ENCODE measurements around the gene COMMD6. TPM values are rescaled to one million over a fixed set of nuclear protein-coding genes. Genes with fewer than 3 reads are reported as not detected.

Gene COMMD6
- total and polyA plus RNA-seq, 2 of the 13 experiments (the other 11 are each of a cell fraction or from before 2014, with no cell fraction given): 97.0 to 164 TPM

- FAIRE-seq (no peak), ATAC-seq (no peak), DNase-seq (ENCODE audit: low spot score) (no peak)
- H3K27me3 ChIP-seq (ENCODE audit: control insufficient read depth in 1 of 2, insufficient read depth in 2 of 2, low read length in 2 of 2): no peaks in the 10 kb centered on the region
- no peak overlapping the region for H2AFZ ChIP-seq (ENCODE audit: low read length)
- no peak overlapping the region for H3K9ac ChIP-seq (ENCODE audit: insufficient read depth, low read depth, low read length)
- in situ Hi-C loops (cut with HindIII; ENCODE audit: extremely low pct_ligation_motif_present, low pct_unique_long_range_greater_than_20kb) (no loop called here), intact Hi-C loops (cut with micrococcal nuclease; ENCODE audit: unreplicated experiment) (no loop called here)
- no peak overlapping the region for H3K4me3 ChIP-seq (replicated peaks in 1 of 3; ENCODE audit: insufficient read depth in 1 of 3, low read depth in 2 of 3, low read length in 3 of 3)
- no peak overlapping the region for H3K27ac ChIP-seq (ENCODE audit: extremely low read length, insufficient read depth, low read length)
- no peaks in the 10 kb centered on the region for H3K79me2 ChIP-seq (ENCODE audit: insufficient read depth, low read length)
- CTCF ChIA-PET (ENCODE audit: low intra/inter-chr PET ratio, low total read pairs): no interaction called here
- H3K4me1 ChIP-seq (ENCODE audit: insufficient read depth, low read length): no peaks in the 10 kb centered on the region
- BruUV-seq (replicated peaks): no TSS peak
- TF ChIP-seq ZNF430 (CRISPR knock-in tag; IDR thresholded peaks at IDR 0.05) (no peak), HNRNPK (IDR thresholded peaks at IDR 0.05; ENCODE audit: low read depth, low read length, poor library complexity, severe bottlenecking) (no peak), MEIS2 (CRISPR knock-in tag; IDR thresholded peaks at IDR 0.05) (no peak), ZNF317 (CRISPR knock-in tag; IDR thresholded peaks at IDR 0.05) (peak; percentile 97)
- no peak overlapping the region for H3K4me2 ChIP-seq (ENCODE audit: low read depth, low read length)
- peaks cover 0 to 6% of the 10 kb centered on the region in 2 experiments; a peak in 2 of 5 replicates for H3K36me3 ChIP-seq (replicated peaks in 1 of 2; ENCODE audit: control insufficient read depth in 1 of 2, insufficient read depth in 2 of 2, low read length in 2 of 2)
- POLR2A ChIA-PET: no interaction called here
- H4K20me1 ChIP-seq (ENCODE audit: insufficient read depth, low read length): no peaks in the 10 kb centered on the region
- no peaks in the 10 kb centered on the region for H3K9me3 ChIP-seq (ENCODE audit: low read length)
These were observed 47.5 kb upstream of the COMMD6 start for GRCh38 chr13:75585153-75585552.

- no peak overlapping the region for H3K9ac ChIP-seq (ENCODE audit: insufficient read depth, low read depth, low read length)
- BruUV-seq (replicated peaks): no TSS peak
- no peak for FAIRE-seq
- ChIA-PET CTCF (ENCODE audit: low intra/inter-chr PET ratio, low total read pairs) (no interaction called here), POLR2A (no interaction called here)
- no peak overlapping the region for H3K4me3 ChIP-seq (replicated peaks in 1 of 3; ENCODE audit: insufficient read depth in 1 of 3, low read depth in 2 of 3, low read length in 3 of 3)
- H3K4me1 ChIP-seq (ENCODE audit: insufficient read depth, low read length): no peaks in the 10 kb centered on the region
- peaks cover 0 to 5% of the 10 kb centered on the region in 2 experiments; a peak in 1 of 5 replicates for H3K36me3 ChIP-seq (replicated peaks in 1 of 2; ENCODE audit: control insufficient read depth in 1 of 2, insufficient read depth in 2 of 2, low read length in 2 of 2)
- in situ Hi-C loops (cut with HindIII; ENCODE audit: extremely low pct_ligation_motif_present, low pct_unique_long_range_greater_than_20kb) (no loop called here), intact Hi-C loops (cut with micrococcal nuclease; ENCODE audit: unreplicated experiment) (no loop called here)
- DNase-seq (ENCODE audit: low spot score): no peak
- H3K4me2 ChIP-seq (ENCODE audit: low read depth, low read length): no peak overlapping the region
- H2AFZ ChIP-seq (ENCODE audit: low read length): no peak overlapping the region
- ATAC-seq: no peak
- no peak for TF ChIP-seq ZNF639 (CRISPR knock-in tag; conservative IDR thresholded peaks at IDR 0.05)
- H3K9me3 ChIP-seq (ENCODE audit: low read length): no peaks in the 10 kb centered on the region
- no peaks in the 10 kb centered on the region for H3K27me3 ChIP-seq (ENCODE audit: control insufficient read depth in 1 of 2, insufficient read depth in 2 of 2, low read length in 2 of 2)
- no peak overlapping the region for H3K27ac ChIP-seq (ENCODE audit: extremely low read length, insufficient read depth, low read length)
- H4K20me1 ChIP-seq (ENCODE audit: insufficient read depth, low read length): no peaks in the 10 kb centered on the region
- H3K79me2 ChIP-seq (ENCODE audit: insufficient read depth, low read length): no peaks in the 10 kb centered on the region
These were observed 45.5 kb upstream of the COMMD6 start for GRCh38 chr13:75583091-75583490.

All from HepG2 (cell line).